Coronary artery (tissue), 2 donors: ENCODE results near the gene EIF4E.
A peak's percentile ranks its signal among the peaks of the same experiment; 100 is the strongest.

Source experiments
- DNase-seq: peaks from one replicate; pipeline ENCODE4 v3.0.0-alpha.2; 2017; ENCODE audit warnings: low spot score
- H3K27ac ChIP-seq, 2 donors: fragments of 200-600 bp; sonication (generic); one replicate each; pipeline ENCODE4 v1.5.1; 2016 to 2019
- H3K4me3 ChIP-seq: fragments of 200-600 bp; sonication (generic); 2 replicates; pipeline ENCODE4 v1.5.1; 2016; ENCODE audit warnings: mild to moderate bottlenecking, moderate library complexity
- TF ChIP-seq, protein P1 (sequence below): fragments of 200-600 bp; sonication (generic); IDR thresholded peaks from one replicate; pipeline ENCODE4 v1.5.1; 2019; ENCODE audit warnings: antibody characterized with exemption

The EIF4E gene

DNA sequence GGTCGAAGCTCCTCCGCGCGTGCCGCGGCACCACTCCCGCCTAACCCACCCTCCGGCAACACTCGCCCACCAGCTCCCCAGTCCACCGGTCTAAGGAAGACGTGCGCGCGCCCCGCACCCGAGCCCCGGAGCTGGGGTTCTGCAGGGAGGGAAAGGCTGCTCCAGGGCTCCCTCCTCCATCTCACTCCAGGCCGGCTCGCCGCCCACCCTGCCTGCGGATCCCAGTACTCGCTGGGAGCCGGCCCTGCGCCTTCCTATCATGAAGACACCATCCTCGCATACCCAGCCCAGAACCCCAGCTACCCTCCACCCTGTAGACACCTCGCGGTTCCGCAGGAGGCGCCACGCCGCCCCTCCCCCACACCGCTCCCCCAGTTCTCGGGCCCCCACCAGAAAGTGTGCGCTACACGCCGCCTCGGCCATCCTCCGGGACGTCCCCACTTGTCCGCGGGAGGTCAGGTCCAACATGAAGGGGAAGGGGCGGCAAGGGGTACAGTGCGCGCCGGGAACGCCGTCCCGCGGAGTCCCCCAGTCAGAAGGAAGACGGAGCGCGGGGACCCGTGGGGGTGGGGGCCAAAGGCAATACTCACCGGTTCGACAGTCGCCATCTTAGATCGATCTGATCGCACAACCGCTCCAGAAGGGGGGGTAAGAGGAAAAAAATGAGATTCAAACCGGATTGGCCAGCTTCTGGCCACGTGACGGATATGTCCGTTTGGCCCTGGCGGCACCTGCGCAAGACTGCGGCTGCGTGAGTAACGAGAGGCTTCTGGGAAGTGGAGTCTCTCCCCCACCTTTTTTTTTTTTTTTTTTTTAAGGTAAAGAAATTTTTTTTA lies at the start of gene EIF4E:
EIF4E (minus strand) TSS at position 629 of the 836 bp plus-strand sequence; CDS start at position 608, 21 bp downstream.
- DNase-seq, result peak; percentile 96
- TF ChIP-seq, protein P1, sequence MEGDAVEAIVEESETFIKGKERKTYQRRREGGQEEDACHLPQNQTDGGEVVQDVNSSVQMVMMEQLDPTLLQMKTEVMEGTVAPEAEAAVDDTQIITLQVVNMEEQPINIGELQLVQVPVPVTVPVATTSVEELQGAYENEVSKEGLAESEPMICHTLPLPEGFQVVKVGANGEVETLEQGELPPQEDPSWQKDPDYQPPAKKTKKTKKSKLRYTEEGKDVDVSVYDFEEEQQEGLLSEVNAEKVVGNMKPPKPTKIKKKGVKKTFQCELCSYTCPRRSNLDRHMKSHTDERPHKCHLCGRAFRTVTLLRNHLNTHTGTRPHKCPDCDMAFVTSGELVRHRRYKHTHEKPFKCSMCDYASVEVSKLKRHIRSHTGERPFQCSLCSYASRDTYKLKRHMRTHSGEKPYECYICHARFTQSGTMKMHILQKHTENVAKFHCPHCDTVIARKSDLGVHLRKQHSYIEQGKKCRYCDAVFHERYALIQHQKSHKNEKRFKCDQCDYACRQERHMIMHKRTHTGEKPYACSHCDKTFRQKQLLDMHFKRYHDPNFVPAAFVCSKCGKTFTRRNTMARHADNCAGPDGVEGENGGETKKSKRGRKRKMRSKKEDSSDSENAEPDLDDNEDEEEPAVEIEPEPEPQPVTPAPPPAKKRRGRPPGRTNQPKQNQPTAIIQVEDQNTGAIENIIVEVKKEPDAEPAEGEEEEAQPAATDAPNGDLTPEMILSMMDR, result no peak
- Histone ChIP-seq H3K27ac (peak within 1 kb of the TSS; percentile 89 to 99), H3K4me3 (peak within 1 kb of the TSS; percentile 100)

GRCh38 chr4:98977557-98977956 lies 48.6 kb upstream of the EIF4E start:
- H3K4me3 ChIP-seq, result no peak overlapping the region
- no peak overlapping the region for H3K27ac ChIP-seq
- DNase-seq, result no peak
- TF ChIP-seq, protein P1, result no peak

- TF ChIP-seq, protein P1, result no peak
- Histone ChIP-seq H3K4me3 (no peak overlapping the region), H3K27ac (no peak overlapping the region)
- no peak for DNase-seq
Observed at GRCh38 chr4:98976716-98977115, 47.8 kb upstream of the EIF4E start.

DNA sequence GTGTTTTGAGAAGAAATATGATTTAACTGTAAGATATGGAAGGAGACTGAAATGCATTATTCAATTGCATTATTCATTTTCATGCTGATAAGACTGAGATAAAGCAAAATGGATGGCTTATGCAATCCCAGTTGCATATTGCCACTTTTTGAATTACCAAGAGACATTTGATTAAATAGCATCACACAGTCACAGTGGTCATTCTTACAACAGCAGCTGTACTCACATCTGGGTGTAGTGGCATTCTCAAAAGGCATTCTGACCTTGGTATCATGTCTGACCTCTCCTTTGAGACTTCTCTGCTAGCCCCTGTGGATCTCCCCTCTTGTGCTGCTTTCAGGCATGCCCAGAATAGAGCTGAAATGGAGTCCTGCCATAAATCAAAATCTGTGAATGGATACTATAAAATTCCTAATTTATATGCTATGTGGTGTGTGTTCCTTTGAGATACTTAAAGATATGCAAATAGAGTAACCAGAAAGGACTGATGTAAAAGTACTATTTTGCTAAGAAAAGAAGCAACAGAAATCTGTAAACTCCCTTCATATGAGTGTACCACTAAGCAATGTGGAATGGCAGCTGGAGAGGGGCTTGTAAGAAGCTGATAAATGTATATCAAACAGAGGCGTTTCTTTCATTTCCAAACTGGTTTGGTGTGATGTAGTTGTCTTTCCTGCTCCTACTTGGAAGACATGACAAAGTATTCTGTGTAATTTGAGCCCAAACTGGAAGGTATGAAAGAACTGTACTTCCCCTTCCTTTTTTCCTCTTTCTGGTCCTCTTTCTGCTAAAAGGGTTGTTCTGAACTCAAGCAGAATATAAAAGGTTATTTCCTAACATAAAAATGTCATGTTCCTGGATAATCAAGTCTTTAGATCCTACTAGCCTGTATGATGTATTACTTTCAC lies 41.2 kb upstream of the EIF4E start:
- DNase-seq, result no peak
- H3K4me3 ChIP-seq, result no peak overlapping the region
- TF ChIP-seq, protein P1, result no peak
- no peak overlapping the region for H3K27ac ChIP-seq

DNA sequence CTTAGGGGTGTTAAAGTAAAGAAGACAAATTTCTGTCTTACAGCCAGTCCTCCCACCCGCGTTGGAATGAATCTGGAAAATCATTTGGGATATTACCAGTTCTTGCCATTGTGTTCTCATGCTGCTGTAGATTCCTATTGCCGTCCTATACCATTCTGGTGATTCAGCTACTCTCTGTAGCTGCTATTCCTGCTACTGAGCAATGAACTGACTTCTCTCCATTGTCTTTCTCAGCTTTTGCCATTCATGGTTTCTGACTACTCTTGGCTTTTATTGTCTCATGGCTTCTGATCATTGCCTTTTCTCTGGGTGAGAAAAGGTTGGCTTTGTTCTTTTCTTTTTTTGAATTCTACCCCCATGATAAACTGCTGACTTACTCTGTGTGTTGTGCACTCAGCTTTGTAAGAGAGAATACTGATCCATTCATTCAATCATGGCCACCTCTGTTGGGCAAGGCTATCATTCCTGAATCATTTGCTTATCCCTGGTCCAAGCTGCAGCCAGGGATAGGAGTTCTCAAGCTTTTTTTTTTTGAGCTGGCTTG lies 38.9 kb upstream of the EIF4E start:
- no peak overlapping the region for H3K4me3 ChIP-seq
- no peak for DNase-seq
- TF ChIP-seq, protein P1, result no peak
- H3K27ac ChIP-seq, result no peak overlapping the region

DNA sequence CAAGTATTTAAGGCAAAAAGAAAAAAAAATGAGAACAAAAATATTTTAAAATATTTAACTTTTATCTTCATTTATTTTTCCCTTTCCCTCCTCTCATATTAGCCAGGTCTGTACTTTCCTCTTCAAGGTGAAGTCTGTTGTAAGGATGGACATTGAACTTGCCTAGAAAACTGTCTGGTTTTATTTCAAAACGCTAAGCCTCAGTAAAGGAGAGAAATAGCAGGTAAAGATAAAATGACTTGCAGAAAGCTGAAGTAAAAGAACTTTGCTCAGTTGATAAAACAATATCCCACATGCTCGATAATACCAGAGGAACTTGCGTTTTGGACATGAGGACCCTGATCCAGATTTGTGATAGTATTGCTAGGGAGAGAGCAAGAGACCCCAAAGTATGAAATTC lies 38.0 kb upstream of the EIF4E start:
- TF ChIP-seq, protein P1, result no peak
- no peak overlapping the region for H3K27ac ChIP-seq
- H3K4me3 ChIP-seq, result no peak overlapping the region
- DNase-seq, result no peak
